ENCODE results near the gene PLEKHG3. TPM values are rescaled to one million over a fixed set of nuclear protein-coding genes. Genes with fewer than 3 reads are reported as not detected.

The PLEKHG3 gene
- total RNA-seq, 1 experiment from 2014 or later = 75.3 TPM

DNA sequence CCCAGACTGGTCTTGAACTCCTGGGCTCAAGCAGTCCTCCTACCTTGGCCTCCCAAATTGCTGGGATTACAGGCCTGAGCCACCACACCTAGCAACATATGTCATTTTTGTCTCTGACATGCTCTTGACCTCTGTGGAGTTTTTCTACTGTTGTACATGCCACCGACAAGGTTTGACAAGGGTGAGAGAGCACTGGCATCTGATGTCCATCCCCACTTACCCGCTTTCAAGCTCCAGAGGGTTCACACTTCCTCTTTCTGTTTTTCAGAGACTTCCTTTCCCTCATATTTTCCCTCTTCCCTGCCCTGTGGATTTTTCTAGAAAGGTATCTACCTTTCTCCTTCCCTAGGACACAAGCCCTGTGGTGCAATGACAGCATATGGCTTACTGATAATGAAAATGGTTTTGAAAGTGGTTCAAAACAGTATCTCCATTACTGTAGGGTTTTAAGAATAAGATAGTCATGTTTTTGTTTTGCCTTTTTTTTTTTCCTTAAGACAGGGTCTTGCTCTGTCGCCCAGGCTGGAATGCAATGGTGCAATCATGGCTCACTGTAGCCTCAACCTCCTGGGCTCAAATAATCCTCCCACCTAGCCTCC, 27.7 kb upstream of the PLEKHG3 start (continued):
- TF ChIP-seq, protein P1, sequence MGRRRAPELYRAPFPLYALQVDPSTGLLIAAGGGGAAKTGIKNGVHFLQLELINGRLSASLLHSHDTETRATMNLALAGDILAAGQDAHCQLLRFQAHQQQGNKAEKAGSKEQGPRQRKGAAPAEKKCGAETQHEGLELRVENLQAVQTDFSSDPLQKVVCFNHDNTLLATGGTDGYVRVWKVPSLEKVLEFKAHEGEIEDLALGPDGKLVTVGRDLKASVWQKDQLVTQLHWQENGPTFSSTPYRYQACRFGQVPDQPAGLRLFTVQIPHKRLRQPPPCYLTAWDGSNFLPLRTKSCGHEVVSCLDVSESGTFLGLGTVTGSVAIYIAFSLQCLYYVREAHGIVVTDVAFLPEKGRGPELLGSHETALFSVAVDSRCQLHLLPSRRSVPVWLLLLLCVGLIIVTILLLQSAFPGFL (CRISPR knock-in tag; IDR thresholded peaks at IDR 0.05; ENCODE audit: borderline replicate concordance) = no peak

DNA sequence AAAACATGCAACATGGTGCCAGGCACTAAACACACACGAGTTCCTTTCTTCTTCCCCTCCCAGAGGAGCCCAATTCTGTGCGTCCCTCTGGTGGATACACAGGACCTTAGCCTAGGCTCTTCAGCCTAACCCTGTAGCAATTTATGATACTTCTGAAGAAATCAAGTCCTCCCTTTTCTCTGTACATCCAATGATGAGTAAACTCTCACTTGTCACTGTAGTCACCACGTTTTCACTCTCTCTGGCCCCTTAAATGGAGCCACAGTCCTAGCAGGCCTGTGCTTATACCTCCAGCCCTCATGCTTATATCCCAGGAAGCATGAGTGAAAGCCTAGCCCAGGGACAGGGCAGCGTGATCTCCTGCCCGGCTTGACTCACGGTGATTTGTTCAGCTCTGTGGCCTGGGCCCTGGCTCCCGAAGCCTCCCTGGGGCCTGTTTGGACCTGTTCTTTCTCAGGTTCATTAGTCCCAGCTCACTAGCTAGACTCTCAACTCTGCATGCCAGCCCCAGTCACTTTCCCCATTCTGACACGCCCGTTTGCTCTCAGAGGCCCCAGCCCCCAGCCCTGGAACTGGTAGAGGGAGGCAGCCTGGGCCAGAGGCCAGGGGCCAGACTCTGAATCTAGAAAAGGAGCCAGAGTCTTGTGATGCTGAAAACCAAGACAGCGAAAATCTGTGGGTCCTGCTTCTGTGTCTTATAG, 24.1 kb upstream of the PLEKHG3 start:
- Mint-ChIP-seq H3K9me3 (no peaks in the 10 kb centered on the region), H3K36me3 (no peaks in the 10 kb centered on the region), H3K27ac (no peak overlapping the region; the same call in 1 of the 2 replicates), H3K4me1 (peaks cover 28% of the 10 kb centered on the region), H3K27me3 (ENCODE audit: low read depth) (no peaks in the 10 kb centered on the region; the same call in 1 of the 2 replicates), H3K4me3 (no peak overlapping the region)
- no peak for ATAC-seq
- DNase-seq (ENCODE audit: low spot score) = no peak
- ChIA-PET CTCF (interaction anchor here (0.6 to 2.7 kb wide), 3 partner anchors 15 to 85 kb away, joined by 4 to 13 read pairs (median 9); no protein-coding TSS in a partner anchor), POLR2A (interaction anchor here (0.6 kb wide), 1 partner anchor 67 kb away, joined by 5 read pairs; no protein-coding TSS in a partner anchor)
- TF ChIP-seq GABPB1 (CRISPR knock-in tag; IDR thresholded peaks at IDR 0.05) (no peak), MXD4 (CRISPR knock-in tag; IDR thresholded peaks at IDR 0.05; ENCODE audit: borderline replicate concordance) (no peak), ESRRA (CRISPR knock-in tag; IDR thresholded peaks at IDR 0.05; ENCODE audit: borderline replicate concordance) (no peak), FOXP1 (CRISPR knock-in tag; IDR thresholded peaks at IDR 0.05; ENCODE audit: borderline replicate concordance) (no peak), OVOL2 (CRISPR knock-in tag; IDR thresholded peaks at IDR 0.05; ENCODE audit: borderline replicate concordance) (no peak), TP53 (CRISPR knock-in tag; IDR thresholded peaks at IDR 0.05) (no peak)
- TF ChIP-seq, protein P2, sequence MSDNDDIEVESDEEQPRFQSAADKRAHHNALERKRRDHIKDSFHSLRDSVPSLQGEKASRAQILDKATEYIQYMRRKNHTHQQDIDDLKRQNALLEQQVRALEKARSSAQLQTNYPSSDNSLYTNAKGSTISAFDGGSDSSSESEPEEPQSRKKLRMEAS (CRISPR knock-in tag; IDR thresholded peaks at IDR 0.05) = no peak
- TF ChIP-seq, protein P3, sequence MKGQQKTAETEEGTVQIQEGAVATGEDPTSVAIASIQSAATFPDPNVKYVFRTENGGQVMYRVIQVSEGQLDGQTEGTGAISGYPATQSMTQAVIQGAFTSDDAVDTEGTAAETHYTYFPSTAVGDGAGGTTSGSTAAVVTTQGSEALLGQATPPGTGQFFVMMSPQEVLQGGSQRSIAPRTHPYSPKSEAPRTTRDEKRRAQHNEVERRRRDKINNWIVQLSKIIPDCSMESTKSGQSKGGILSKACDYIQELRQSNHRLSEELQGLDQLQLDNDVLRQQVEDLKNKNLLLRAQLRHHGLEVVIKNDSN (CRISPR knock-in tag; IDR thresholded peaks at IDR 0.05) = no peak

DNA sequence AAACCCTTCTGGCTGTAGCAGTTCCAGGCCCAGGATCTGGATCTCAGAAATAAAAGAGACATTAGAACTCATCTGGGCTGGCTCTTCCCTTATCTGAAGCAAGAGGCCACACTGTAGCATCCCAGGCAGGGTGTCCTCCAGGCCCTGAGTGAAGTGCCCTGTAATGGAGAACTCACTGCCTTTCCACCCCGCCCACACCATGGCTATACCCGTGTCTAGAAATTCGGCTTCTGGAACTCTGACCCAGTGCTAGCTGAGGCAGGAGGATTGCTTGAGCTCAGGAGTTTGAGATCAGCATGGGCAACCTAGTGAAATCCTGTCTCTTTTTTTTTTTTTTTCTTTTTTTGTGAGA, 23.5 kb upstream of the PLEKHG3 start:
- TF ChIP-seq SP1 (CRISPR knock-in tag; conservative IDR thresholded peaks at IDR 0.05) = no peak
- TF ChIP-seq FOXP1 (CRISPR knock-in tag; IDR thresholded peaks at IDR 0.05; ENCODE audit: borderline replicate concordance) = no peak
- TF ChIP-seq, protein P4, sequence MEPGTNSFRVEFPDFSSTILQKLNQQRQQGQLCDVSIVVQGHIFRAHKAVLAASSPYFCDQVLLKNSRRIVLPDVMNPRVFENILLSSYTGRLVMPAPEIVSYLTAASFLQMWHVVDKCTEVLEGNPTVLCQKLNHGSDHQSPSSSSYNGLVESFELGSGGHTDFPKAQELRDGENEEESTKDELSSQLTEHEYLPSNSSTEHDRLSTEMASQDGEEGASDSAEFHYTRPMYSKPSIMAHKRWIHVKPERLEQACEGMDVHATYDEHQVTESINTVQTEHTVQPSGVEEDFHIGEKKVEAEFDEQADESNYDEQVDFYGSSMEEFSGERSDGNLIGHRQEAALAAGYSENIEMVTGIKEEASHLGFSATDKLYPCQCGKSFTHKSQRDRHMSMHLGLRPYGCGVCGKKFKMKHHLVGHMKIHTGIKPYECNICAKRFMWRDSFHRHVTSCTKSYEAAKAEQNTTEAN (CRISPR knock-in tag; IDR thresholded peaks at IDR 0.05) = no peak
- no peak for TF ChIP-seq ZNF121 (CRISPR knock-in tag; IDR thresholded peaks at IDR 0.05)
- TF ChIP-seq, protein P5, sequence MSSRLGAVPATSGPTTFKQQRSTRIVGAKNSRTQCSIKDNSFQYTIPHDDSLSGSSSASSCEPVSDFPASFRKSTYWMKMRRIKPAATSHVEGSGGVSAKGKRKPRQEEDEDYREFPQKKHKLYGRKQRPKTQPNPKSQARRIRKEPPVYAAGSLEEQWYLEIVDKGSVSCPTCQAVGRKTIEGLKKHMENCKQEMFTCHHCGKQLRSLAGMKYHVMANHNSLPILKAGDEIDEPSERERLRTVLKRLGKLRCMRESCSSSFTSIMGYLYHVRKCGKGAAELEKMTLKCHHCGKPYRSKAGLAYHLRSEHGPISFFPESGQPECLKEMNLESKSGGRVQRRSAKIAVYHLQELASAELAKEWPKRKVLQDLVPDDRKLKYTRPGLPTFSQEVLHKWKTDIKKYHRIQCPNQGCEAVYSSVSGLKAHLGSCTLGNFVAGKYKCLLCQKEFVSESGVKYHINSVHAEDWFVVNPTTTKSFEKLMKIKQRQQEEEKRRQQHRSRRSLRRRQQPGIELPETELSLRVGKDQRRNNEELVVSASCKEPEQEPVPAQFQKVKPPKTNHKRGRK (CRISPR knock-in tag; IDR thresholded peaks at IDR 0.05; ENCODE audit: borderline replicate concordance) = no peak
- TF ChIP-seq, protein P6, sequence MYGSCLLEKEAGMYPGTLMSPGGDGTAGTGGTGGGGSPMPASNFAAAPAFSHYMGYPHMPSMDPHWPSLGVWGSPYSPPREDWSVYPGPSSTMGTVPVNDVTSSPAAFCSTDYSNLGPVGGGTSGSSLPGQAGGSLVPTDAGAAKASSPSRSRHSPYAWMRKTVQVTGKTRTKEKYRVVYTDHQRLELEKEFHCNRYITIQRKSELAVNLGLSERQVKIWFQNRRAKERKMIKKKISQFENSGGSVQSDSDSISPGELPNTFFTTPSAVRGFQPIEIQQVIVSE (CRISPR knock-in tag; IDR thresholded peaks at IDR 0.05; ENCODE audit: borderline replicate concordance) = no peak
- TF ChIP-seq, protein P7, sequence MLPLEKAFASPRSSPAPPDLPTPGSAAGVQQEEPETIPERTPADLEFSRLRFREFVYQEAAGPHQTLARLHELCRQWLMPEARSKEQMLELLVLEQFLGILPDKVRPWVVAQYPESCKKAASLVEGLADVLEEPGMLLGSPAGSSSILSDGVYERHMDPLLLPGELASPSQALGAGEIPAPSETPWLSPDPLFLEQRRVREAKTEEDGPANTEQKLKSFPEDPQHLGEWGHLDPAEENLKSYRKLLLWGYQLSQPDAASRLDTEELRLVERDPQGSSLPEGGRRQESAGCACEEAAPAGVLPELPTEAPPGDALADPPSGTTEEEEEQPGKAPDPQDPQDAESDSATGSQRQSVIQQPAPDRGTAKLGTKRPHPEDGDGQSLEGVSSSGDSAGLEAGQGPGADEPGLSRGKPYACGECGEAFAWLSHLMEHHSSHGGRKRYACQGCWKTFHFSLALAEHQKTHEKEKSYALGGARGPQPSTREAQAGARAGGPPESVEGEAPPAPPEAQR (CRISPR knock-in tag; IDR thresholded peaks at IDR 0.05) = no peak
- TF ChIP-seq ZNF671 (CRISPR knock-in tag; IDR thresholded peaks at IDR 0.05) = no peak
- TF ChIP-seq TP53 (CRISPR knock-in tag; IDR thresholded peaks at IDR 0.05) = no peak
- no peak for TF ChIP-seq NFYB (CRISPR knock-in tag; conservative IDR thresholded peaks at IDR 0.05; ENCODE audit: low read depth)
- no peak for TF ChIP-seq MXD4 (CRISPR knock-in tag; IDR thresholded peaks at IDR 0.05; ENCODE audit: borderline replicate concordance)
- TF ChIP-seq TCF7 (CRISPR knock-in tag; IDR thresholded peaks at IDR 0.05; ENCODE audit: low read depth) = no peak
- no peak overlapping the region for H3K4me3 Mint-ChIP-seq
- ATAC-seq (no peak), DNase-seq (ENCODE audit: low spot score) (no peak)
- no peaks in the 10 kb centered on the region for H3K9me3 Mint-ChIP-seq
- H3K27me3 Mint-ChIP-seq (ENCODE audit: low read depth) = no peaks in the 10 kb centered on the region; the same call in 1 of the 2 replicates
- peaks cover 33% of the 10 kb centered on the region for H3K4me1 Mint-ChIP-seq
- H3K27ac Mint-ChIP-seq = no peak overlapping the region
- H3K36me3 Mint-ChIP-seq = no peaks in the 10 kb centered on the region
- POLR2A ChIA-PET = no interaction called here
- CTCF ChIA-PET = interaction anchor here (0.7 to 2.7 kb wide), 2 partner anchors 81 to 205 kb away, joined by 3 to 13 read pairs; no protein-coding TSS in a partner anchor

All from WTC11 (cell line).